K562 (cell line): ENCODE measurements around the gene NDUFB10. TPM values are rescaled to one million over a fixed set of nuclear protein-coding genes. Genes with fewer than 3 reads are reported as not detected.

Source experiments
- CC2D1A ChIP-seq: fragments of 450-650 bp; IDR thresholded peaks from 2 replicates; pipeline ENCODE4 v1.6.1; 2017; ENCODE audit warnings: mild to moderate bottlenecking
- DDX20 ChIP-seq: fragments of 450-650 bp; IDR thresholded peaks from 2 replicates; pipeline ENCODE4 v1.6.1; 2016; ENCODE audit warnings: missing genetic modification characterization, low read depth, mild to moderate bottlenecking, missing compliant biosample characterization, moderate library complexity
- ETV1 ChIP-seq: fragments of 450-650 bp; conservative IDR thresholded peaks from 2 replicates; pipeline ENCODE4 v1.6.1; 2016; ENCODE audit warnings: missing genetic modification characterization, control low read depth, low read depth, missing compliant biosample characterization
- FOXO4 ChIP-seq: fragments of 450-650 bp; formaldehyde crosslinking; IDR thresholded peaks from 2 replicates; pipeline ENCODE4 v1.4.0; 2020; ENCODE audit warnings: mild to moderate bottlenecking, moderate library complexity
- KDM5B ChIP-seq: fragments of 200-600 bp; sonication (generic); IDR thresholded peaks from 2 replicates; pipeline ENCODE4 v1.6.1; 2012; ENCODE audit warnings: low read depth, mild to moderate bottlenecking, moderate library complexity, low read length, control low read depth, inconsistent platforms; ENCODE audit not compliant: insufficient replicate concordance
- MTA1 ChIP-seq: fragments of 450-650 bp; IDR thresholded peaks from 2 replicates; pipeline ENCODE4 v1.6.1; 2017; ENCODE audit warnings: borderline replicate concordance
- MTF1 ChIP-seq: fragments of 250-450 bp; sonication (Bioruptor Pico); IDR thresholded peaks from 2 replicates; pipeline ENCODE4 v1.9.0; 2021; ENCODE audit warnings: moderate library complexity, mild to moderate bottlenecking, inconsistent platforms, borderline replicate concordance
- POLR2A ChIP-seq: fragments of 450-650 bp; conservative IDR thresholded peaks from 2 replicates; pipeline ENCODE4 v1.6.1; 2016
- PURB ChIP-seq: sonication (generic); formaldehyde crosslinking; IDR thresholded peaks from 2 replicates; pipeline ENCODE4 v1.9.0; 2021; ENCODE audit warnings: low read depth, mild to moderate bottlenecking, missing genetic modification reagents
- RBBP5 ChIP-seq: fragments of 200-600 bp; sonication (generic); IDR thresholded peaks from 2 replicates; pipeline ENCODE4 v1.6.1; 2012; ENCODE audit warnings: borderline replicate concordance, mild to moderate bottlenecking, low read length, control low read depth, inconsistent platforms; ENCODE audit not compliant: insufficient read depth, poor library complexity, severe bottlenecking
- SMARCE1 ChIP-seq: fragments of 450-650 bp; IDR thresholded peaks from 2 replicates; pipeline ENCODE4 v1.7.1; 2016; ENCODE audit warnings: mild to moderate bottlenecking
- TCF15 ChIP-seq: fragments of 250-450 bp; sonication (Bioruptor Pico); IDR thresholded peaks from 2 replicates; pipeline ENCODE4 v1.8.0; 2022; ENCODE audit warnings: moderate library complexity, mild to moderate bottlenecking, inconsistent platforms
- ZBTB7A ChIP-seq: IDR thresholded peaks from 2 replicates; pipeline ENCODE4 v1.6.1; 2011; ENCODE audit warnings: low read depth, mild to moderate bottlenecking, low read length, moderate library complexity, borderline replicate concordance; ENCODE audit not compliant: control insufficient read depth
- ZNF23 ChIP-seq: fragments of 250-450 bp; sonication (Bioruptor Pico); IDR thresholded peaks from 2 replicates; pipeline ENCODE4 v1.4.0; 2020; ENCODE audit warnings: mild to moderate bottlenecking
- ZNF311 ChIP-seq: fragments of 250-450 bp; sonication (Bioruptor Pico); IDR thresholded peaks from 2 replicates; pipeline ENCODE4 v1.4.0; 2020; ENCODE audit warnings: mild to moderate bottlenecking, moderate library complexity
- ZSCAN32 ChIP-seq: fragments of 450-650 bp; formaldehyde crosslinking; IDR thresholded peaks from 2 replicates; pipeline ENCODE4 v1.4.0; 2020; ENCODE audit warnings: mild to moderate bottlenecking, moderate library complexity
- polyA plus RNA-seq, 8 experiments: library from polyadenylated mRNA; depleted of rRNA in 4 of 8; stranded (reverse) in 5 of 8; unstranded in 3 of 8; fragments of >200 nt; fragmentation: Nextera tagmentation in 2 of 8; fragmentation: Illumina TruSeq in 1 of 8; extraction: Ambion mirVana in 2 of 8; extraction: Trizol in 1 of 8; gene quantifications; 2 replicates each; pipeline versions ENCODE4 v1.2.1 to v1.2.3, GENCODE V29; 2011 to 2014; ENCODE audit warnings: inconsistent platforms in 1 of 8, missing spikeins in 1 of 8
- total RNA-seq, 7 experiments: library from RNA; depleted of rRNA in 6 of 7; stranded (reverse); fragments of >200 nt in 6 of 7; fragmentation: Illumina TruSeq in 2 of 7; extraction: Trizol in 2 of 7; gene quantifications; 2 replicates each; pipeline versions ENCODE4 v1.2.1 to v1.2.3, GENCODE V29; 2011 to 2021; ENCODE audit warnings: low replicate concordance in 1 of 7
- TF ChIP-seq, protein P1 (sequence below): fragments of 450-650 bp; IDR thresholded peaks from 2 replicates; pipeline ENCODE4 v1.6.1; 2018; ENCODE audit not compliant: partially characterized antibody
- TF ChIP-seq, protein P2 (sequence below): fragments of 250-450 bp; sonication (Bioruptor Pico); IDR thresholded peaks from 2 replicates; pipeline ENCODE4 v1.5.1; 2021; ENCODE audit warnings: mild to moderate bottlenecking
- TF ChIP-seq, protein P3 (sequence below): IDR thresholded peaks from 3 replicates; pipeline ENCODE4 v1.6.1; 2011; ENCODE audit warnings: borderline replicate concordance, mild to moderate bottlenecking; ENCODE audit not compliant: insufficient read length, insufficient read depth

NDUFB10 gene
- total and polyA plus RNA-seq, 9 of the 15 experiments (the other 6 are each of a cell fraction or from before 2014, with no cell fraction given): 69.3 to 527 (median 161) TPM

DNA sequence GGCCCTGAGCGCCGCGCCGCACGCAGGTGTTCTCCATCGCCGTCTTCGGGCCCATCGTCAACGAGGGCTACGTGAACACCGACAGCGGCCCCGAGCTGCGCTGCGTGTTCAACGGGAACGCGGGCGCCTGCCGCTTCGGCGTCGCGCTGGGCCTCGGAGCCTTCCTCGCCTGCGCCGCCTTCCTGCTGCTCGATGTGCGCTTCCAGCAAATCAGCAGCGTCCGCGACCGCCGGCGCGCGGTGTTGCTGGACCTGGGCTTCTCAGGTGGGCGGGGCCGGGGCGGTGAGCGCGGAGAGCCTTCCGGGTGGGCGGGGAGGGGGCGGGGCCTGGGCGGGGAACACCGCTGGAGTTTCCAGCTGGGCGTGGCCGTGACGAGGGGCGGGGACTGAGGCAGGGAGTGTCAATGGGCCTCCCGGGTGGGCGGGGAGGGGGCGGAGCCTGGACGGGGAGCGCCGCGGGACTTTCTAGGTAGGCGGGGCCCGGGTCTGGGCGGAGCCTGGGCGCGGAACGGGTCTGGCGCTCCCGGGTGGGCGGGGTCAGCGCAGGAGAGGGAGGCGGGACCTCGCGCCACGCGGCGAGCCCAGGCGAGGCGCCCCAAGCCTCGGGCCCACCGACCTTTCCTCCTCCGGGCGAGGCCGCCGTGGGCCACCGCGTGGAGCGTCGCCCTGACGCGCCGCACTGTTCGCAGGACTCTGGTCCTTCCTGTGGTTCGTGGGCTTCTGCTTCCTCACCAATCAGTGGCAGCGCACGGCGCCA is 32.8 kb downstream of the NDUFB10 start (continued):
- no peak for TF ChIP-seq PURB
- peak; percentile 73 for TF ChIP-seq POLR2A
- no peak for TF ChIP-seq TCF15 (CRISPR knock-in tag)
- no peak for TF ChIP-seq CC2D1A
- TF ChIP-seq ZNF23: no peak
- no peak for TF ChIP-seq ZSCAN32
- 0 out of 2 replicates have a peak, but pooled peaks have one; percentile 1 for TF ChIP-seq ETV1 (tag)
- TF ChIP-seq, protein P1, sequence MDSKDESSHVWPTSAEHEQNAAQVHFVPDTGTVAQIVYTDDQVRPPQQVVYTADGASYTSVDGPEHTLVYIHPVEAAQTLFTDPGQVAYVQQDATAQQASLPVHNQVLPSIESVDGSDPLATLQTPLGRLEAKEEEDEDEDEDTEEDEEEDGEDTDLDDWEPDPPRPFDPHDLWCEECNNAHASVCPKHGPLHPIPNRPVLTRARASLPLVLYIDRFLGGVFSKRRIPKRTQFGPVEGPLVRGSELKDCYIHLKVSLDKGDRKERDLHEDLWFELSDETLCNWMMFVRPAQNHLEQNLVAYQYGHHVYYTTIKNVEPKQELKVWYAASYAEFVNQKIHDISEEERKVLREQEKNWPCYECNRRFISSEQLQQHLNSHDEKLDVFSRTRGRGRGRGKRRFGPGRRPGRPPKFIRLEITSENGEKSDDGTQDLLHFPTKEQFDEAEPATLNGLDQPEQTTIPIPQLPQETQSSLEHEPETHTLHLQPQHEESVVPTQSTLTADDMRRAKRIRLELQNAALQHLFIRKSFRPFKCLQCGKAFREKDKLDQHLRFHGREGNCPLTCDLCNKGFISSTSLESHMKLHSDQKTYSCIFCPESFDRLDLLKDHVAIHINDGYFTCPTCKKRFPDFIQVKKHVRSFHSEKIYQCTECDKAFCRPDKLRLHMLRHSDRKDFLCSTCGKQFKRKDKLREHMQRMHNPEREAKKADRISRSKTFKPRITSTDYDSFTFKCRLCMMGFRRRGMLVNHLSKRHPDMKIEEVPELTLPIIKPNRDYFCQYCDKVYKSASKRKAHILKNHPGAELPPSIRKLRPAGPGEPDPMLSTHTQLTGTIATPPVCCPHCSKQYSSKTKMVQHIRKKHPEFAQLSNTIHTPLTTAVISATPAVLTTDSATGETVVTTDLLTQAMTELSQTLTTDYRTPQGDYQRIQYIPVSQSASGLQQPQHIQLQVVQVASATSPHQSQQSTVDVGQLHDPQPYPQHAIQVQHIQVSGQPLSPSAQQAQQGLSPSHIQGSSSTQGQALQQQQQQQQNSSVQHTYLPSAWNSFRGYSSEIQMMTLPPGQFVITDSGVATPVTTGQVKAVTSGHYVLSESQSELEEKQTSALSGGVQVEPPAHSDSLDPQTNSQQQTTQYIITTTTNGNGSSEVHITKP: no peak
- no peak for TF ChIP-seq MTF1 (CRISPR knock-in tag)
- TF ChIP-seq, protein P2, sequence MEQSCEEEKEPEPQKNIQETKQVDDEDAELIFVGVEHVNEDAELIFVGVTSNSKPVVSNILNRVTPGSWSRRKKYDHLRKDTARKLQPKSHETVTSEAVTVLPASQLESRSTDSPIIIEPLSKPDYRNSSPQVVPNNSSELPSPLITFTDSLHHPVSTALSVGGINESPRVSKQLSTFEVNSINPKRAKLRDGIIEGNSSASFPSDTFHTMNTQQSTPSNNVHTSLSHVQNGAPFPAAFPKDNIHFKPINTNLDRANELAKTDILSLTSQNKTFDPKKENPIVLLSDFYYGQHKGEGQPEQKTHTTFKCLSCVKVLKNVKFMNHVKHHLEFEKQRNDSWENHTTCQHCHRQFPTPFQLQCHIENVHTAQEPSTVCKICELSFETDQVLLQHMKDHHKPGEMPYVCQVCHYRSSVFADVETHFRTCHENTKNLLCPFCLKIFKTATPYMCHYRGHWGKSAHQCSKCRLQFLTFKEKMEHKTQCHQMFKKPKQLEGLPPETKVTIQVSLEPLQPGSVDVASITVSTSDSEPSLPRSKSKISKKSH (CRISPR knock-in tag): no peak
- no peak; the same call in 1 of the 2 replicates for TF ChIP-seq ZBTB7A
- TF ChIP-seq, protein P3, sequence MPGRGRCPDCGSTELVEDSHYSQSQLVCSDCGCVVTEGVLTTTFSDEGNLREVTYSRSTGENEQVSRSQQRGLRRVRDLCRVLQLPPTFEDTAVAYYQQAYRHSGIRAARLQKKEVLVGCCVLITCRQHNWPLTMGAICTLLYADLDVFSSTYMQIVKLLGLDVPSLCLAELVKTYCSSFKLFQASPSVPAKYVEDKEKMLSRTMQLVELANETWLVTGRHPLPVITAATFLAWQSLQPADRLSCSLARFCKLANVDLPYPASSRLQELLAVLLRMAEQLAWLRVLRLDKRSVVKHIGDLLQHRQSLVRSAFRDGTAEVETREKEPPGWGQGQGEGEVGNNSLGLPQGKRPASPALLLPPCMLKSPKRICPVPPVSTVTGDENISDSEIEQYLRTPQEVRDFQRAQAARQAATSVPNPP: no peak
- TF ChIP-seq ZNF311 (CRISPR knock-in tag): no peak
- TF ChIP-seq KDM5B: peak; percentile 71
- TF ChIP-seq FOXO4 (CRISPR knock-in tag): no peak
- no peak for TF ChIP-seq SMARCE1
- no peak for TF ChIP-seq DDX20
- TF ChIP-seq MTA1: no peak
- peak; percentile 20 for TF ChIP-seq RBBP5
